SK-N-SH (cell line): Measurements from ENCODE around the gene SPOCK3. TPM values are rescaled to one million over a fixed set of nuclear protein-coding genes. Genes with fewer than 3 reads are reported as not detected.

Experiments
- CTCF ChIA-PET: fragments of 300-600, 350-600 bp; formaldehyde crosslinking; extraction: SDS; loops from one replicate; lab custom pipeline; 2021; lab: Yijun Ruan, JAX
- POLR2A ChIA-PET: fragments of 350-600 bp; sonication (Branson Sonifier 250); formaldehyde crosslinking; extraction: SDS; loops from one replicate; lab custom pipeline; 2020; ENCODE audit warnings: antibody characterized with exemption, inconsistent platforms; lab: Yijun Ruan, JAX
- DNase-seq: peaks from one replicate; pipeline ENCODE4 v3.0.0; 2012
- H2AFZ ChIP-seq: fragments of 200-600 bp; sonication (generic); 2 replicates; pipeline ENCODE4 v1.8.1; 2016; ENCODE audit warnings: antibody characterized with exemption, mild to moderate bottlenecking, low read depth
- H3F3A ChIP-seq: fragments of 200-600 bp; sonication (generic); replicated peaks from 2 replicates; pipeline ENCODE3; 2016; ENCODE audit warnings: antibody characterized with exemption, mild to moderate bottlenecking; ENCODE audit not compliant: insufficient read depth
- H3K27ac ChIP-seq, 2 experiments: fragments of 200-500 bp in 1 of 2; fragments of 200-600 bp in 1 of 2; sonication (Bioruptor generic) in 1 of 2; sonication (generic), shearing (Covaris generic) in 1 of 2; 2 replicates each; pipeline versions ENCODE4 v1.5.1 to v1.6.1; 2014 to 2016; ENCODE audit warnings: low read depth in 2 of 2, inconsistent platforms in 1 of 2, low read length in 1 of 2, mild to moderate bottlenecking in 1 of 2, mixed read lengths in 1 of 2
- H3K27me3 ChIP-seq: fragments of 200-600 bp; sonication (generic), shearing (Covaris generic); 2 replicates; pipeline ENCODE4 v1.6.1; 2016; ENCODE audit warnings: mixed run types; ENCODE audit not compliant: insufficient read depth
- H3K36me3 ChIP-seq, 2 experiments: fragments of 200-500 bp in 1 of 2; fragments of 200-600 bp in 1 of 2; sonication (Bioruptor generic) in 1 of 2; sonication (generic) in 1 of 2; replicated peaks in 1 of 2; 2 replicates each; pipeline versions ENCODE3 to v1.5.1; 2014 to 2016; ENCODE audit warnings: low read length in 1 of 2, mild to moderate bottlenecking in 1 of 2; ENCODE audit not compliant: insufficient read depth in 2 of 2, control insufficient read depth in 1 of 2
- H3K4me1 ChIP-seq, 2 experiments: fragments of 200-500 bp in 1 of 2; fragments of 200-600 bp in 1 of 2; sonication (Bioruptor generic) in 1 of 2; sonication (generic), shearing (Covaris generic) in 1 of 2; 2 replicates each; pipeline versions ENCODE4 v1.5.1 to v1.6.1; 2014 to 2016; ENCODE audit warnings: low read depth in 1 of 2, low read length in 1 of 2, mixed run types in 1 of 2; ENCODE audit not compliant: insufficient read depth in 2 of 2, control insufficient read depth in 1 of 2
- H3K4me2 ChIP-seq: fragments of 200-600 bp; sonication (generic), shearing (Covaris generic); 2 replicates; pipeline ENCODE4 v1.6.1; 2017; ENCODE audit warnings: mixed run types
- H3K4me3 ChIP-seq, 2 experiments: fragments of 200-500 bp in 1 of 2; fragments of 200-600 bp in 1 of 2; sonication (Bioruptor generic) in 1 of 2; sonication (generic), shearing (Covaris generic) in 1 of 2; 2 replicates each; pipeline versions ENCODE4 v1.5.1 to v1.8.1; 2014 to 2016; ENCODE audit warnings: low read depth in 2 of 2, inconsistent platforms in 1 of 2, low read length in 1 of 2, mild to moderate bottlenecking in 1 of 2, mixed read lengths in 1 of 2, moderate library complexity in 1 of 2
- H3K79me2 ChIP-seq: fragments of 200-600 bp; sonication (generic); 2 replicates; pipeline ENCODE4 v1.8.1; 2017; ENCODE audit warnings: mild to moderate bottlenecking; ENCODE audit not compliant: insufficient read depth
- H3K9ac ChIP-seq: fragments of 200-600 bp; sonication (generic); 2 replicates; pipeline ENCODE4 v1.6.1; 2017; ENCODE audit warnings: mixed run types
- H3K9me2 ChIP-seq: fragments of 200-600 bp; sonication (generic); 2 replicates; pipeline ENCODE4 v1.6.1; 2017; ENCODE audit warnings: mixed run types
- H3K9me3 ChIP-seq: fragments of 200-600 bp; sonication (generic); 2 replicates; pipeline ENCODE4 v1.6.1; 2017; ENCODE audit warnings: mixed run types, mild to moderate bottlenecking, moderate library complexity
- H4K20me1 ChIP-seq: fragments of 200-600 bp; sonication (generic); 2 replicates; pipeline ENCODE4 v1.6.1; 2017; ENCODE audit warnings: mild to moderate bottlenecking, mixed run types; ENCODE audit not compliant: insufficient read depth
- CHD2 ChIP-seq: fragments of 150-350 bp; IDR thresholded peaks from 2 replicates; pipeline ENCODE4 v1.6.1; 2018; ENCODE audit warnings: low read length; ENCODE audit not compliant: partially characterized antibody
- ELF1 ChIP-seq: IDR thresholded peaks from 2 replicates; pipeline ENCODE4 v1.4.0; 2012
- EP300 ChIP-seq, 2 experiments: IDR thresholded peaks; 2 replicates each; pipeline versions ENCODE4 v1.4.0 to v1.6.1; 2012; ENCODE audit warnings: borderline replicate concordance in 1 of 2, low read depth in 1 of 2, low read length in 1 of 2
- EZH2phosphoT487 ChIP-seq: fragments of 200-600 bp; sonication (generic); IDR thresholded peaks from 2 replicates; pipeline ENCODE4 v1.6.1; 2017; ENCODE audit warnings: low read depth, mixed run types, mild to moderate bottlenecking, antibody characterized with exemption, moderate library complexity, borderline replicate concordance
- FOXJ3 ChIP-seq: sonication (generic); formaldehyde crosslinking; IDR thresholded peaks from 2 replicates; pipeline ENCODE4 v1.5.1; 2020; ENCODE audit warnings: mild to moderate bottlenecking, missing genetic modification reagents
- GABPA ChIP-seq: IDR thresholded peaks from 2 replicates; pipeline ENCODE4 v1.4.0; 2012; ENCODE audit warnings: low read depth, mild to moderate bottlenecking
- GATA2 ChIP-seq: sonication (generic); formaldehyde crosslinking; IDR thresholded peaks from 2 replicates; pipeline ENCODE4 v1.5.0; 2020; ENCODE audit warnings: mild to moderate bottlenecking, missing genetic modification reagents
- IRF3 ChIP-seq: fragments of 150-350 bp; IDR thresholded peaks from 2 replicates; pipeline ENCODE4 v1.6.1; 2016; ENCODE audit warnings: mild to moderate bottlenecking, low read depth, low read length
- MAX ChIP-seq: IDR thresholded peaks from 2 replicates; pipeline ENCODE4 v1.4.0; 2012; ENCODE audit warnings: low read depth
- MEF2A ChIP-seq: IDR thresholded peaks from 2 replicates; pipeline ENCODE4 v1.4.0; 2012; ENCODE audit warnings: low read depth, borderline replicate concordance
- NFIC ChIP-seq: IDR thresholded peaks from 2 replicates; pipeline ENCODE4 v1.4.0; 2012; ENCODE audit warnings: borderline replicate concordance
- NRF1 ChIP-seq: IDR thresholded peaks from 2 replicates; pipeline ENCODE4 v1.6.1; 2012; ENCODE audit warnings: low read depth, mild to moderate bottlenecking, low read length
- POLR2AphosphoS5 ChIP-seq: IDR thresholded peaks from 2 replicates; pipeline ENCODE4 v1.6.1; 2012; ENCODE audit warnings: low read depth, low read length
- RCOR1 ChIP-seq: fragments of 150-350 bp; IDR thresholded peaks from 2 replicates; pipeline ENCODE4 v1.6.1; 2017; ENCODE audit warnings: antibody characterized with exemption, low read length
- RFX5 ChIP-seq: IDR thresholded peaks from 2 replicates; pipeline ENCODE4 v1.6.1; 2012; ENCODE audit warnings: mild to moderate bottlenecking, improper control_type of control experiment, low read length
- RXRA ChIP-seq: IDR thresholded peaks from 2 replicates; pipeline ENCODE4 v1.4.0; 2012; ENCODE audit warnings: low read depth, mild to moderate bottlenecking, borderline replicate concordance
- SIN3A ChIP-seq: IDR thresholded peaks from 2 replicates; pipeline ENCODE4 v1.6.1; 2012; ENCODE audit warnings: low read depth, mild to moderate bottlenecking, low read length, moderate library complexity, borderline replicate concordance
- TAF1 ChIP-seq: IDR thresholded peaks from 2 replicates; pipeline ENCODE4 v1.6.1; 2012; ENCODE audit warnings: low read depth, mild to moderate bottlenecking, low read length, moderate library complexity, borderline replicate concordance
- USF2 ChIP-seq: fragments of 150-350 bp; IDR thresholded peaks from 2 replicates; pipeline ENCODE4 v1.6.1; 2017; ENCODE audit warnings: antibody characterized with exemption, low read length, low read depth, borderline replicate concordance
- ZBTB33 ChIP-seq: IDR thresholded peaks from 2 replicates; pipeline ENCODE4 v1.4.0; 2012; ENCODE audit warnings: low read depth, borderline replicate concordance
- WGBS: methylation state at CpG from one replicate; pipeline ENCODE4 v1.1.6; 2017; ENCODE audit warnings: low lambda C conversion rate; 5-methylcytosine and 5-hydroxymethylcytosine counted together
- polyA plus RNA-seq, 3 experiments: library from polyadenylated mRNA; depleted of rRNA; stranded (reverse); fragments of >200 nt; gene quantifications; 2 replicates each; pipeline ENCODE4 v1.2.3, GENCODE V29; 2012

The SPOCK3 gene
- polyA plus RNA-seq, 1 of the 3 experiments (the other 2 are of a cell fraction): not detected

GRCh38 chr4:167111092-167111491 lies 123.2 kb downstream of the SPOCK3 start:
- ChIA-PET CTCF (no interaction called here), POLR2A (no interaction called here)
- H3K27me3 ChIP-seq: no peaks in the 10 kb centered on the region
- no peak for DNase-seq
- no peaks in the 10 kb centered on the region for H3K9me2 ChIP-seq
- no peaks in the 10 kb centered on the region for H3F3A ChIP-seq
- H3K9me3 ChIP-seq: no peaks in the 10 kb centered on the region
- H3K79me2 ChIP-seq: no peaks in the 10 kb centered on the region
- no peak overlapping the region for H2AFZ ChIP-seq
- no peak overlapping the region for H3K9ac ChIP-seq
- H4K20me1 ChIP-seq: no peaks in the 10 kb centered on the region
- no peak overlapping the region for H3K4me3 ChIP-seq
- TF ChIP-seq ZBTB33 (no peak), ELF1 (no peak), FOXJ3 (CRISPR knock-in tag) (no peak), RCOR1 (no peak), RXRA (no peak), GATA2 (CRISPR knock-in tag) (no peak), CHD2 (no peak), MEF2A (no peak), USF2 (no peak), GABPA (no peak), RFX5 (no peak), NRF1 (no peak), TAF1 (no peak), IRF3 (no peak), MAX (no peak), POLR2AphosphoS5 (no peak), EP300 (IDR thresholded peaks at IDR 0.05; ENCODE audit: borderline replicate concordance in 1 of 2, low read depth in 1 of 2, low read length in 1 of 2) (no peak), NFIC (no peak), SIN3A (no peak), EZH2phosphoT487 (no peak)
- no peak overlapping the region for H3K27ac ChIP-seq
- H3K36me3 ChIP-seq: no peaks in the 10 kb centered on the region
- 57% methylated on average over 2 of the region's 2 CpGs for WGBS
- no peaks in the 10 kb centered on the region for H3K4me1 ChIP-seq
- H3K4me2 ChIP-seq: no peak overlapping the region
